ENCODE measurements around the gene LCN12.

GRCh38 chr9:136985027-136985602 is 33.0 kb downstream of the LCN12 start:
- no peak for TF ChIP-seq POLR2AphosphoS5 (IDR thresholded peaks at IDR 0.05; ENCODE audit: low read depth)
- TF ChIP-seq CTCF (IDR thresholded peaks at IDR 0.05; ENCODE audit: insufficient read depth, low read length) = no peak
- no peak for TF ChIP-seq REST (IDR thresholded peaks at IDR 0.05; ENCODE audit: insufficient replicate concordance, low read depth)

Measured in HL-60 (cell line).